K562 (cell line): ENCODE results near the gene ACTL8. TPM values are rescaled to one million over a fixed set of nuclear protein-coding genes. Genes with fewer than 3 reads are reported as not detected.

Experiments
- ATAC-seq: fragments of 200-7000 bp; cut with Tn5 transposase; 3 replicates; pipeline ENCODE4 v1.9.1; 2020; ENCODE audit warnings: moderate library complexity
- BruUV-seq: library from RNA; stranded (reverse); fragments of 400-500 nt; replicated peaks from 2 replicates; lab custom pipeline; 2021; lab: Mats Ljungman, UMichigan
- CTCF ChIA-PET: fragments of 300-600 bp; formaldehyde crosslinking; extraction: SDS; loops from one replicate; lab custom pipeline; 2021; ENCODE audit warnings: low intra/inter-chr PET ratio; lab: Yijun Ruan, JAX
- POLR2A ChIA-PET: fragments of 300-600, 350-650 bp; sonication (Branson Sonifier 250); formaldehyde crosslinking; extraction: SDS; loops from one replicate; lab custom pipeline; 2021; ENCODE audit warnings: antibody characterized with exemption, inconsistent platforms; lab: Yijun Ruan, JAX
- DNase-seq, 4 experiments: peaks; one replicate each; pipeline versions ENCODE4 v3.0.0 to v3.0.0-alpha.2; 2011 to 2018; ENCODE audit warnings: low spot score in 3 of 4, mixed read lengths in 3 of 4; ENCODE audit errors: extremely low read depth in 1 of 4
- FAIRE-seq: peaks from 2 replicates; lab custom pipeline; 2011; peaks lifted over from hg19 to GRCh38; lab: Jason Lieb, UNC
- H2AFZ ChIP-seq: 2 replicates; pipeline ENCODE4 v1.6.0; 2011; ENCODE audit warnings: low read depth, low read length, control low read depth, inconsistent platforms
- H3K27ac ChIP-seq: fragments of 200-600 bp; 3 replicates; pipeline ENCODE4 v1.8.0; 2011; ENCODE audit warnings: low read depth, mild to moderate bottlenecking, control low read depth, inconsistent platforms, low read length, moderate library complexity, mixed read lengths; ENCODE audit errors: extremely low read depth
- H3K27me3 ChIP-seq, 2 experiments: fragments of 300-600 bp in 1 of 2; 2 replicates in 1 of 2; 3 replicates in 1 of 2; pipeline versions ENCODE4 v1.6.0 to v1.8.0; 2011; ENCODE audit warnings: inconsistent platforms in 2 of 2, low read length in 2 of 2, mild to moderate bottlenecking in 1 of 2, mixed read lengths in 1 of 2, moderate library complexity in 1 of 2; ENCODE audit not compliant: control insufficient read depth in 2 of 2, insufficient read depth in 2 of 2
- H3K36me3 ChIP-seq: fragments of 300-600 bp; 3 replicates; pipeline ENCODE4 v1.8.0; 2011; ENCODE audit warnings: mild to moderate bottlenecking, low read length, inconsistent platforms; ENCODE audit not compliant: control insufficient read depth, insufficient read depth
- H3K4me1 ChIP-seq, 2 experiments: fragments of 200-600 bp in 1 of 2; replicated peaks in 1 of 2; 2 replicates in 1 of 2; 3 replicates in 1 of 2; pipeline versions ENCODE4 v1.5.1 to v1.8.0; 2011; ENCODE audit warnings: inconsistent platforms in 2 of 2, low read length in 2 of 2, mild to moderate bottlenecking in 1 of 2, mixed read lengths in 1 of 2, moderate library complexity in 1 of 2; ENCODE audit not compliant: control insufficient read depth in 2 of 2, insufficient read depth in 2 of 2
- H3K4me2 ChIP-seq: 2 replicates; pipeline ENCODE4 v1.6.1; 2011; ENCODE audit warnings: low read length, control low read depth, inconsistent platforms, mixed read lengths; ENCODE audit not compliant: insufficient read depth
- H3K4me3 ChIP-seq: fragments of 200-600 bp; sonication (generic), shearing (Covaris generic); 2 replicates; pipeline ENCODE4 v1.5.1; 2016; ENCODE audit warnings: control low read depth, inconsistent platforms
- H3K79me2 ChIP-seq: fragments of 200-600 bp; 3 replicates; pipeline ENCODE4 v1.8.0; 2011; ENCODE audit warnings: low read length, inconsistent platforms; ENCODE audit not compliant: control insufficient read depth, insufficient read depth
- H3K9ac ChIP-seq, 2 experiments: 2 replicates each; pipeline versions ENCODE4 v1.6.0 to v1.6.1; 2011; ENCODE audit warnings: low read depth in 2 of 2, low read length in 2 of 2, control low read depth in 1 of 2, inconsistent platforms in 1 of 2, mild to moderate bottlenecking in 1 of 2, mixed read lengths in 1 of 2; ENCODE audit not compliant: insufficient read depth in 1 of 2
- H3K9me1 ChIP-seq: one replicate; pipeline ENCODE4 v1.6.0; 2011; ENCODE audit warnings: inconsistent platforms, mild to moderate bottlenecking, low read length, moderate library complexity; ENCODE audit not compliant: control insufficient read depth, insufficient read depth
- H3K9me3 ChIP-seq: replicated peaks from 2 replicates; pipeline ENCODE4 v1.5.1; 2011; ENCODE audit warnings: low read depth, low read length, inconsistent platforms; ENCODE audit not compliant: control insufficient read depth, insufficient read depth
- H4K20me1 ChIP-seq: replicated peaks from 2 replicates; pipeline ENCODE4 v1.6.1; 2011; ENCODE audit warnings: low read length, inconsistent platforms, mixed read lengths; ENCODE audit not compliant: control insufficient read depth, insufficient read depth
- CHD1 ChIP-seq: fragments of 200-600 bp; sonication (generic); IDR thresholded peaks from one replicate; pipeline ENCODE4 v1.6.1; 2012; ENCODE audit warnings: mild to moderate bottlenecking, moderate library complexity, low read length, inconsistent platforms
- HNRNPLL ChIP-seq: fragments of 200-400 bp; formaldehyde crosslinking; IDR thresholded peaks from 2 replicates; pipeline ENCODE4 v1.6.1; 2017; ENCODE audit warnings: low read length, low read depth, mild to moderate bottlenecking; ENCODE audit not compliant: poor library complexity, severe bottlenecking
- HOXB6 ChIP-seq: fragments of 250-450 bp; sonication (Bioruptor Pico); IDR thresholded peaks from 2 replicates; pipeline ENCODE4 v1.5.1; 2022; ENCODE audit warnings: mild to moderate bottlenecking, borderline replicate concordance
- KAT8 ChIP-seq: fragments of 450-650 bp; IDR thresholded peaks from 2 replicates; pipeline ENCODE4 v1.6.1; 2016; ENCODE audit warnings: low read depth, mild to moderate bottlenecking
- KDM1A ChIP-seq, 2 experiments: fragments of 450-650 bp; IDR thresholded peaks; 2 replicates each; pipeline ENCODE4 v1.6.1; 2016; ENCODE audit warnings: mild to moderate bottlenecking in 2 of 2
- KLF1 ChIP-seq: fragments of 450-650 bp; IDR thresholded peaks from 2 replicates; pipeline ENCODE4 v1.6.1; 2016; ENCODE audit warnings: missing genetic modification characterization, missing compliant biosample characterization
- LEF1 ChIP-seq: fragments of 450-650 bp; IDR thresholded peaks from 2 replicates; pipeline ENCODE4 v1.6.1; 2016; ENCODE audit warnings: mild to moderate bottlenecking
- MCM7 ChIP-seq, 2 experiments: fragments of 450-650 bp; IDR thresholded peaks; 2 replicates each; pipeline ENCODE4 v1.6.1; 2016 to 2018
- MTA2 ChIP-seq: fragments of 450-650 bp; IDR thresholded peaks from 2 replicates; pipeline ENCODE4 v1.6.1; 2016; ENCODE audit warnings: low read depth
- MTF1 ChIP-seq: fragments of 250-450 bp; sonication (Bioruptor Pico); IDR thresholded peaks from 2 replicates; pipeline ENCODE4 v1.9.0; 2021; ENCODE audit warnings: moderate library complexity, mild to moderate bottlenecking, inconsistent platforms, borderline replicate concordance
- RFX5 ChIP-seq: IDR thresholded peaks from 2 replicates; pipeline ENCODE4 v1.6.1; 2011; ENCODE audit warnings: low read depth, mild to moderate bottlenecking, improper control_type of control experiment, low read length
- RFX7 ChIP-seq: fragments of 250-450 bp; sonication (Bioruptor Pico); IDR thresholded peaks from 2 replicates; pipeline ENCODE4 v1.5.1; 2021; ENCODE audit warnings: mild to moderate bottlenecking
- SAFB ChIP-seq: fragments of 200-400 bp; formaldehyde crosslinking; IDR thresholded peaks from 2 replicates; pipeline ENCODE4 v1.6.1; 2017; ENCODE audit warnings: low read depth, low read length, borderline replicate concordance
- SAP30 ChIP-seq: fragments of 200-600 bp; sonication (generic); IDR thresholded peaks from 2 replicates; pipeline ENCODE4 v1.6.1; 2012; ENCODE audit warnings: borderline replicate concordance, low read depth, mild to moderate bottlenecking, moderate library complexity, low read length, control low read depth, inconsistent platforms; ENCODE audit not compliant: insufficient read depth, poor library complexity, severe bottlenecking
- SETDB1 ChIP-seq: IDR thresholded peaks from one replicate; pipeline ENCODE4 v1.6.1; 2012; ENCODE audit warnings: low read length, control low read depth, inconsistent platforms
- TCF7L2 ChIP-seq: fragments of 150-350 bp; IDR thresholded peaks from 2 replicates; pipeline ENCODE4 v1.6.1; 2016; ENCODE audit warnings: low read depth, mild to moderate bottlenecking, low read length, moderate library complexity
- ZNF133 ChIP-seq: fragments of 250-450 bp; sonication (Bioruptor Pico); IDR thresholded peaks from 2 replicates; pipeline ENCODE4 v1.4.0; 2020; ENCODE audit warnings: mild to moderate bottlenecking
- ZNF583 ChIP-seq: fragments of 250-450 bp; sonication (Bioruptor Pico); IDR thresholded peaks from 2 replicates; pipeline ENCODE4 v1.4.0; 2020
- ZNF644 ChIP-seq: fragments of 200-800 bp; sonication (Bioruptor generic); IDR thresholded peaks from 2 replicates; pipeline ENCODE4 v1.6.1; 2016; ENCODE audit warnings: low read depth, missing genetic modification characterization, missing compliant biosample characterization
- whole genome bisulfite sequencing: fragments of 100-300 bp; shearing (Covaris generic); methylation state at CpG from one replicate; pipeline ENCODE4 v1.1.6; 2016; ENCODE audit warnings: low coverage, mixed read lengths; ENCODE audit not compliant: insufficient coverage; ENCODE audit errors: missing lambda C conversion rate; 5-methylcytosine and 5-hydroxymethylcytosine counted together
- in situ Hi-C: fragments of 300-500 bp; cut with MboI; formaldehyde crosslinking; loops from 4 replicates; pipeline ENCODE4 v1.15.0; 2018; ENCODE audit warnings: inconsistent platforms, mixed read lengths
- intact Hi-C: fragments of 100-400 bp; cut with micrococcal nuclease; formaldehyde crosslinking; loops from 2 replicates; pipeline ENCODE4 v1.14.2; 2022
- polyA plus RNA-seq, 8 experiments: library from polyadenylated mRNA; depleted of rRNA in 4 of 8; stranded (reverse) in 5 of 8; unstranded in 3 of 8; fragments of >200 nt; fragmentation: Nextera tagmentation in 2 of 8; fragmentation: Illumina TruSeq in 1 of 8; extraction: Ambion mirVana in 2 of 8; extraction: Trizol in 1 of 8; gene quantifications; 2 replicates each; pipeline versions ENCODE4 v1.2.1 to v1.2.3, GENCODE V29; 2011 to 2014; ENCODE audit warnings: inconsistent platforms in 1 of 8, missing spikeins in 1 of 8
- total RNA-seq, 7 experiments: library from RNA; depleted of rRNA in 6 of 7; stranded (reverse); fragments of >200 nt in 6 of 7; fragmentation: Illumina TruSeq in 2 of 7; extraction: Trizol in 2 of 7; gene quantifications; 2 replicates each; pipeline versions ENCODE4 v1.2.1 to v1.2.3, GENCODE V29; 2011 to 2021; ENCODE audit warnings: low replicate concordance in 1 of 7

ACTL8 gene
- total and polyA plus RNA-seq, 9 of the 15 experiments (the other 6 are each of a cell fraction or from before 2014, with no cell fraction given): 0.30 to 3.3 (median 1.6) TPM

DNA sequence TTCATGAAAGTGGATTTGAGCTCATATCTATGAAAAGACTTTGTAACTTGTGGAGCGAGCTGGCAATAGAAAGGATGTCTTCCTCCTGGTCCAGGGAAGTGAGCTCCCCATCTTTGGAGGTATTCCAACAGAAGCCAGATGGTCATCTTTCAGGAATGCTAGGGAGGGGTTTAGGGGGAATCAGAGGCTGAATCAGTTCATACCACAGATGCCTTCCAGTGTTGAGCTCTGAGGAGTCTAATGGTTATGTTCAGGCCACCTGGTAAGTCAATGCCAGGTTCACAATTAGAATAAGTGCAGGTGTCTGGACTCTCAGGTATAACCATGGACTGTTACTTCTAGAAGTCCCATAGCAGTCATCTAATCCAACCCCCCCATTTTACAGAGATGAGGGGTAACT lies 119.1 kb downstream of the ACTL8 start (continued):
- no peak for TF ChIP-seq RFX7

DNA sequence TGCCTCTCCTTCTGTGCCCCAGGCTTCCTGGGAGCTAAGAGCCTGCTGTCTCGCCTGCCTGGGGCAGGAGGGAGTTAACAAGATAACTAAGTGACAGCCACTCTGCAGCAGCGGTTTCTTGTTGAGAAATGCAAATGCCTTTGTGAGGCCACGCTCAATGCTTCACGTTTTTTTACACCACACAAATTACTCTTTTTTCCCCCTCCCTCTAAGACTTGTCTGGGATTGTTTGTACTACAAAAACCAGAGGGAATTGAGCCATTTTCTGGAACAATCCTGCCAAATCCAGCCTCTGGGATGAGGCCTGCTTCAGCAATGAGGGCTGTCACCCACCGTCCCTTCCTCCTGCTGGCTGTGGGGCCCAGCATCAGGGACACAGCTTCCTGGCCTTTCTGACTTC lies 119.6 kb downstream of the ACTL8 start:
- no peak for FAIRE-seq
- POLR2A ChIA-PET: interaction anchor here (0.5 to 0.6 kb wide), 2 partner anchors 133 to 156 kb away, joined by 3 read pairs; no protein-coding TSS in a partner anchor

More for the DNA sequence above, 119.6 kb downstream of the ACTL8 start:
- Histone ChIP-seq H2AFZ (no peak overlapping the region), H3K27me3 (peaks cover 0 to 5% of the 10 kb centered on the region in 2 experiments; a peak in 1 of 5 replicates), H3K79me2 (no peaks in the 10 kb centered on the region), H3K9me3 (no peaks in the 10 kb centered on the region), H3K36me3 (no peaks in the 10 kb centered on the region), H4K20me1 (no peaks in the 10 kb centered on the region), H3K4me3 (no peak overlapping the region), H3K9ac (no peak overlapping the region), H3K27ac (no peak overlapping the region), H3K9me1 (no peaks in the 10 kb centered on the region), H3K4me2 (no peak overlapping the region), H3K4me1 (no peaks in the 10 kb centered on the region)
- TF ChIP-seq RFX5: no peak
- TF ChIP-seq MTF1: no peak
- TF ChIP-seq HOXB6 (CRISPR knock-in tag): no peak
- TF ChIP-seq KDM1A (IDR thresholded peaks at IDR 0.05): no peak
- TF ChIP-seq KAT8: no peak
- TF ChIP-seq CHD1: no peak
- TF ChIP-seq ZNF133 (CRISPR knock-in tag): no peak
- TF ChIP-seq ZNF583 (CRISPR knock-in tag): no peak
- no peak for TF ChIP-seq LEF1
- no peak for TF ChIP-seq SETDB1
- TF ChIP-seq ZNF644 (tag): no peak
- TF ChIP-seq SAP30: no peak
- TF ChIP-seq TCF7L2: no peak
- no peak for TF ChIP-seq MTA2
- no peak for TF ChIP-seq KLF1 (tag)
- TF ChIP-seq SAFB: no peak
- TF ChIP-seq MCM7 (IDR thresholded peaks at IDR 0.05): no peak
- no peak for TF ChIP-seq HNRNPLL
- WGBS: 0% methylated on average over 5 of the region's 5 CpGs
- CTCF ChIA-PET: no interaction called here
- DNase-seq: no peak
- no peak for ATAC-seq
- intact Hi-C loops (no loop called here), in situ Hi-C loops (no loop called here)
- BruUV-seq: no TSS peak
